Neural cell (in vitro differentiated cells): ENCODE results near the gene GPRC6A. TPM values are rescaled to one million over a fixed set of nuclear protein-coding genes. Genes with fewer than 3 reads are reported as not detected.

Source experiments
- H2AFZ ChIP-seq: fragments of 200-600, 300-800 bp; sonication (generic), shearing (Covaris generic); 2 replicates; pipeline ENCODE4 v1.6.0; 2014; ENCODE audit warnings: low read depth, mild to moderate bottlenecking, antibody characterized with exemption, low read length, moderate library complexity
- H3F3A ChIP-seq: fragments of 200-600 bp; shearing (Covaris generic); 2 replicates; pipeline ENCODE4 v1.6.1; 2016; ENCODE audit warnings: mild to moderate bottlenecking, moderate library complexity, mixed read lengths, antibody characterized with exemption, low read length; ENCODE audit not compliant: insufficient read depth, poor library complexity, severe bottlenecking
- H3K27ac ChIP-seq: fragments of 200-600, 300-800 bp; sonication (generic), shearing (Covaris generic); 2 replicates; pipeline ENCODE4 v1.5.1; 2014; ENCODE audit warnings: mild to moderate bottlenecking, low read length, moderate library complexity
- H3K27me3 ChIP-seq: fragments of 300-800, 200-600 bp; sonication (generic), shearing (Covaris generic); 2 replicates; pipeline ENCODE4 v1.6.0; 2014; ENCODE audit warnings: mild to moderate bottlenecking, low read depth, low read length, moderate library complexity; ENCODE audit not compliant: insufficient read depth
- H3K36me3 ChIP-seq: fragments of 300-800, 200-600 bp; sonication (generic), shearing (Covaris generic); 2 replicates; pipeline ENCODE4 v1.5.1; 2014; ENCODE audit warnings: mild to moderate bottlenecking, antibody characterized with exemption, low read length, moderate library complexity; ENCODE audit not compliant: insufficient read depth
- H3K4me2 ChIP-seq: fragments of 300-800, 200-600 bp; sonication (generic), shearing (Covaris generic); 2 replicates; pipeline ENCODE4 v1.6.0; 2014; ENCODE audit warnings: mild to moderate bottlenecking, low read length
- H3K4me3 ChIP-seq: fragments of 300-800, 200-600 bp; sonication (generic), shearing (Covaris generic); 2 replicates; pipeline ENCODE4 v1.5.1; 2014; ENCODE audit warnings: mild to moderate bottlenecking, low read length, moderate library complexity
- H3K79me2 ChIP-seq: fragments of 200-600 bp; shearing (Covaris generic); replicated peaks from 2 replicates; pipeline ENCODE4 v1.6.0; 2014; ENCODE audit warnings: mild to moderate bottlenecking, low read length, moderate library complexity; ENCODE audit not compliant: insufficient read depth
- H3K9ac ChIP-seq: fragments of 300-800, 200-600 bp; sonication (generic), shearing (Covaris generic); 2 replicates; pipeline ENCODE4 v1.6.1; 2016; ENCODE audit warnings: mild to moderate bottlenecking, low read length, mixed read lengths
- H3K9me2 ChIP-seq: fragments of 200-600 bp; shearing (Covaris generic); 2 replicates; pipeline ENCODE4 v1.6.1; 2016; ENCODE audit warnings: mild to moderate bottlenecking, low read length, mixed read lengths; ENCODE audit not compliant: insufficient read depth
- H3K9me3 ChIP-seq: fragments of 200-600, 300-800 bp; sonication (generic), shearing (Covaris generic); 2 replicates; pipeline ENCODE4 v1.6.1; 2016; ENCODE audit warnings: mild to moderate bottlenecking, mixed run types, low read length, moderate library complexity, mixed read lengths
- H4K20me1 ChIP-seq: fragments of 200-600 bp; shearing (Covaris generic); 2 replicates; pipeline ENCODE4 v1.6.1; 2016; ENCODE audit warnings: mild to moderate bottlenecking, mixed run types; ENCODE audit not compliant: insufficient read depth
- EP300 ChIP-seq: fragments of 450-650 bp; conservative IDR thresholded peaks from 2 replicates; pipeline ENCODE4 v1.6.1; 2014; ENCODE audit warnings: antibody characterized with exemption, mild to moderate bottlenecking, moderate library complexity; ENCODE audit not compliant: poor library complexity, severe bottlenecking
- EZH2 ChIP-seq: fragments of 200-600, 300-800 bp; shearing (Covaris generic), sonication (generic); IDR thresholded peaks from 2 replicates; pipeline ENCODE4 v1.6.1; 2014; ENCODE audit warnings: antibody characterized with exemption, low read length, borderline replicate concordance, mild to moderate bottlenecking; ENCODE audit not compliant: insufficient read depth, poor library complexity, severe bottlenecking
- MXI1 ChIP-seq: fragments of 450-650 bp; conservative IDR thresholded peaks from 2 replicates; pipeline ENCODE4 v1.6.1; 2014; ENCODE audit warnings: antibody characterized with exemption, mild to moderate bottlenecking; ENCODE audit not compliant: poor library complexity, severe bottlenecking
- POLR2AphosphoS5 ChIP-seq: IDR thresholded peaks from 2 replicates; pipeline ENCODE4 v1.6.1; 2012
- RAD21 ChIP-seq: fragments of 450-650 bp; conservative IDR thresholded peaks from 2 replicates; pipeline ENCODE4 v1.6.1; 2014; ENCODE audit warnings: antibody characterized with exemption, mild to moderate bottlenecking, moderate library complexity
- SMC3 ChIP-seq: fragments of 450-650 bp; conservative IDR thresholded peaks from 2 replicates; pipeline ENCODE4 v1.6.1; 2014; ENCODE audit warnings: antibody characterized with exemption, mild to moderate bottlenecking, moderate library complexity; ENCODE audit not compliant: poor library complexity
- TAF1 ChIP-seq: IDR thresholded peaks from 2 replicates; pipeline ENCODE4 v1.6.1; 2012; ENCODE audit warnings: low read depth
- polyA plus RNA-seq: library from polyadenylated mRNA; depleted of rRNA; stranded (reverse); fragments of >200 nt; gene quantifications from 2 replicates; pipeline ENCODE4 v1.2.3, GENCODE V29; 2014
- TF ChIP-seq, protein P1 (sequence below): IDR thresholded peaks from 2 replicates; pipeline ENCODE4 v1.6.1; 2012; ENCODE audit warnings: borderline replicate concordance
- TF ChIP-seq, protein P2 (sequence below): fragments of 450-650 bp; IDR thresholded peaks from 2 replicates; pipeline ENCODE4 v1.5.1; 2014; ENCODE audit warnings: antibody characterized with exemption, mild to moderate bottlenecking, moderate library complexity; ENCODE audit not compliant: poor library complexity, severe bottlenecking

Gene GPRC6A
- polyA plus RNA-seq, 1 donor from 2014 or later: not detected

GRCh38 chr6:116762235-116762634, 66.6 kb downstream of the GPRC6A start:
- Histone ChIP-seq H3K9me2 (no peaks in the 10 kb centered on the region), H3K9me3 (no peaks in the 10 kb centered on the region), H4K20me1 (no peaks in the 10 kb centered on the region), H3K79me2 (no peaks in the 10 kb centered on the region), H3K27ac (no peak overlapping the region), H3K4me3 (no peak overlapping the region), H3K27me3 (peaks cover 49% of the 10 kb centered on the region), H3F3A (no peaks in the 10 kb centered on the region), H2AFZ (no peak overlapping the region), H3K36me3 (no peaks in the 10 kb centered on the region), H3K9ac (no peak overlapping the region), H3K4me2 (no peak overlapping the region)
- TF ChIP-seq SMC3 (no peak), TAF1 (no peak), RAD21 (no peak), EP300 (no peak), EZH2 (no peak), POLR2AphosphoS5 (no peak), MXI1 (no peak)
- TF ChIP-seq, protein P1, sequence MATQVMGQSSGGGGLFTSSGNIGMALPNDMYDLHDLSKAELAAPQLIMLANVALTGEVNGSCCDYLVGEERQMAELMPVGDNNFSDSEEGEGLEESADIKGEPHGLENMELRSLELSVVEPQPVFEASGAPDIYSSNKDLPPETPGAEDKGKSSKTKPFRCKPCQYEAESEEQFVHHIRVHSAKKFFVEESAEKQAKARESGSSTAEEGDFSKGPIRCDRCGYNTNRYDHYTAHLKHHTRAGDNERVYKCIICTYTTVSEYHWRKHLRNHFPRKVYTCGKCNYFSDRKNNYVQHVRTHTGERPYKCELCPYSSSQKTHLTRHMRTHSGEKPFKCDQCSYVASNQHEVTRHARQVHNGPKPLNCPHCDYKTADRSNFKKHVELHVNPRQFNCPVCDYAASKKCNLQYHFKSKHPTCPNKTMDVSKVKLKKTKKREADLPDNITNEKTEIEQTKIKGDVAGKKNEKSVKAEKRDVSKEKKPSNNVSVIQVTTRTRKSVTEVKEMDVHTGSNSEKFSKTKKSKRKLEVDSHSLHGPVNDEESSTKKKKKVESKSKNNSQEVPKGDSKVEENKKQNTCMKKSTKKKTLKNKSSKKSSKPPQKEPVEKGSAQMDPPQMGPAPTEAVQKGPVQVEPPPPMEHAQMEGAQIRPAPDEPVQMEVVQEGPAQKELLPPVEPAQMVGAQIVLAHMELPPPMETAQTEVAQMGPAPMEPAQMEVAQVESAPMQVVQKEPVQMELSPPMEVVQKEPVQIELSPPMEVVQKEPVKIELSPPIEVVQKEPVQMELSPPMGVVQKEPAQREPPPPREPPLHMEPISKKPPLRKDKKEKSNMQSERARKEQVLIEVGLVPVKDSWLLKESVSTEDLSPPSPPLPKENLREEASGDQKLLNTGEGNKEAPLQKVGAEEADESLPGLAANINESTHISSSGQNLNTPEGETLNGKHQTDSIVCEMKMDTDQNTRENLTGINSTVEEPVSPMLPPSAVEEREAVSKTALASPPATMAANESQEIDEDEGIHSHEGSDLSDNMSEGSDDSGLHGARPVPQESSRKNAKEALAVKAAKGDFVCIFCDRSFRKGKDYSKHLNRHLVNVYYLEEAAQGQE: no peak
- TF ChIP-seq, protein P2, sequence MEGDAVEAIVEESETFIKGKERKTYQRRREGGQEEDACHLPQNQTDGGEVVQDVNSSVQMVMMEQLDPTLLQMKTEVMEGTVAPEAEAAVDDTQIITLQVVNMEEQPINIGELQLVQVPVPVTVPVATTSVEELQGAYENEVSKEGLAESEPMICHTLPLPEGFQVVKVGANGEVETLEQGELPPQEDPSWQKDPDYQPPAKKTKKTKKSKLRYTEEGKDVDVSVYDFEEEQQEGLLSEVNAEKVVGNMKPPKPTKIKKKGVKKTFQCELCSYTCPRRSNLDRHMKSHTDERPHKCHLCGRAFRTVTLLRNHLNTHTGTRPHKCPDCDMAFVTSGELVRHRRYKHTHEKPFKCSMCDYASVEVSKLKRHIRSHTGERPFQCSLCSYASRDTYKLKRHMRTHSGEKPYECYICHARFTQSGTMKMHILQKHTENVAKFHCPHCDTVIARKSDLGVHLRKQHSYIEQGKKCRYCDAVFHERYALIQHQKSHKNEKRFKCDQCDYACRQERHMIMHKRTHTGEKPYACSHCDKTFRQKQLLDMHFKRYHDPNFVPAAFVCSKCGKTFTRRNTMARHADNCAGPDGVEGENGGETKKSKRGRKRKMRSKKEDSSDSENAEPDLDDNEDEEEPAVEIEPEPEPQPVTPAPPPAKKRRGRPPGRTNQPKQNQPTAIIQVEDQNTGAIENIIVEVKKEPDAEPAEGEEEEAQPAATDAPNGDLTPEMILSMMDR: no peak

DNA sequence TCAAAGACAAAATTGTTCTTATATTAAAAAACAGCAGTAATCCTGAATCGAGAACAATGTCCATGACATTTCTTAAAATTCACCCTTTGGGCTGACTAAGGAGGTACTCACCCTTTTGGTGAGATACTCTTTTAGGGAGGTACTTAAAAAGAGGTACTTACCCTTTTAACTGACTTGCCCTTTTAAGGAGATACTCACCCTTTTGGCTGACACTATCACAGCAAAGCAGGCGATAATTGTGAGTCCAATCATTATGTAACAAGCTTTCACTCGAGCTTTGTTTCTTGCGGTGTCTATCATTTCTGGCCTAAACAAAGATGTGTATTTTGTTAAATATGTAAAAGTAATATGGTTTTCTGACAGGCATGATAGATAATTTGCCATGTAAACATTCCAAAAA, 67.1 kb downstream of the GPRC6A start:
- no peaks in the 10 kb centered on the region for H3K9me3 ChIP-seq
- no peak for TF ChIP-seq EP300
- no peak for TF ChIP-seq RAD21
- TF ChIP-seq EZH2: no peak
- no peak for TF ChIP-seq TAF1
- TF ChIP-seq POLR2AphosphoS5: no peak
- TF ChIP-seq, protein P2: no peak
- H2AFZ ChIP-seq: no peak overlapping the region
- peaks cover 45% of the 10 kb centered on the region for H3K27me3 ChIP-seq
- H3F3A ChIP-seq: no peaks in the 10 kb centered on the region
- no peaks in the 10 kb centered on the region for H3K9me2 ChIP-seq
- no peak overlapping the region for H3K9ac ChIP-seq
- H3K27ac ChIP-seq: no peak overlapping the region
- H4K20me1 ChIP-seq: no peaks in the 10 kb centered on the region
- H3K4me3 ChIP-seq: no peak overlapping the region
- no peak overlapping the region for H3K4me2 ChIP-seq
- no peaks in the 10 kb centered on the region for H3K36me3 ChIP-seq
- no peaks in the 10 kb centered on the region for H3K79me2 ChIP-seq
